ENCODE measurements around the gene COLEC12. TPM values are rescaled to one million over a fixed set of nuclear protein-coding genes. Genes with fewer than 3 reads are reported as not detected.

Gene COLEC12
- total and polyA plus RNA-seq, 10 of the 15 experiments (the other 5 are each of a cell fraction or from before 2014, with no cell fraction given) = 0.04 to 0.05 TPM; not detected in 8

DNA sequence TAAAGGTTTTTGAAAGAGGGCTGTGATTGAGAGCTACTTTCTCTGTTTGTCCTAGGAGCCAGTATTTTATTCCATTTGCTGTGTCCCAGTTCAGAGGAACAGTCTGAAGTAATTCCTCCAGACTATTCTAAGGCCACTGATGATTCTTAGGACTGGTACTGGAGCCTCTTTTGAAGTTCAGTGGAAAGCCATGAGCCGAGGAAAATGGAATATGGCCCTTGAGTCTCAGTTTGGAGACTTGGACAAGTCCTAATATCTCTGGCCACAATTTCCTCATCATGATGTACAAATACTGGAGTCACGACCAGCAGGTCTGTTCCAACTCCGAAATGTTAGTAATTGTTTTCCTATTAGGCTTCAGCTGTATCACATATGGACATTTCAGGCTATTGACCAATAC lies 7.1 kb upstream of the COLEC12 start:
- Histone ChIP-seq H3K27ac (ENCODE audit: control insufficient read depth, insufficient read depth) (no peak overlapping the region), H3K4me2 (ENCODE audit: control insufficient read depth, insufficient read depth) (no peak overlapping the region), H3K4me1 (ENCODE audit: control insufficient read depth, insufficient read depth, low read length) (peaks cover 2% of the 10 kb centered on the region; the same call in 1 of the 2 replicates), H3K9me3 (replicated peaks; ENCODE audit: control insufficient read depth, insufficient read depth, low read length) (no peaks in the 10 kb centered on the region), H2AFZ (ENCODE audit: control insufficient read depth, low read depth, low read length) (no peak overlapping the region), H3K4me3 (no peak overlapping the region), H4K20me1 (ENCODE audit: control insufficient read depth, insufficient read depth) (no peaks in the 10 kb centered on the region), H3K36me3 (ENCODE audit: control insufficient read depth in 2 of 2, insufficient read depth in 2 of 2, low read length in 1 of 2) (no peaks in the 10 kb centered on the region), H3K27me3 (replicated peaks in 1 of 2; ENCODE audit: control insufficient read depth in 2 of 2, insufficient read depth in 2 of 2, low read length in 1 of 2) (0 out of 4 replicates have a peak, but pooled peaks cover 0 to 5% of the 10 kb centered on the region in 2 experiments), H3K9ac (ENCODE audit: control insufficient read depth, insufficient read depth, low read length) (no peak overlapping the region), H3K79me2 (ENCODE audit: control insufficient read depth, insufficient read depth, low read length) (no peaks in the 10 kb centered on the region)
- CTCF ChIA-PET = interaction anchor here (0.8 to 1.8 kb wide), 3 partner anchors 10 to 110 kb away, joined by 3 to 10 read pairs (median 4); no protein-coding TSS in a partner anchor
- FAIRE-seq (no peak), DNase-seq (ENCODE audit: low read depth, low spot score) (no peak), ATAC-seq (no peak)
- in situ Hi-C loops (cut with MboI) (no loop called here), intact Hi-C loops (cut with micrococcal nuclease; ENCODE audit: unreplicated experiment) (no loop called here)
- RAD21 ChIA-PET (ENCODE audit: unreplicated experiment) = interaction anchor here (4.7 kb wide), 1 partner anchor 10 kb away, joined by 31 read pairs; no protein-coding TSS in a partner anchor
- WGBS (ENCODE audit: insufficient coverage, insufficient replicate concordance, low lambda C conversion rate, missing lambda C conversion rate) = 15% methylated on average over 3 of the region's 3 CpGs
- SMC1A ChIA-PET (ENCODE audit: uncharacterized antibody, unreplicated experiment) = interaction anchor here (1.3 to 5.3 kb wide), 3 partner anchors 11 to 17 kb away, joined by 3 to 33 read pairs (median 6); no protein-coding TSS in a partner anchor
- TF ChIP-seq, protein P1, sequence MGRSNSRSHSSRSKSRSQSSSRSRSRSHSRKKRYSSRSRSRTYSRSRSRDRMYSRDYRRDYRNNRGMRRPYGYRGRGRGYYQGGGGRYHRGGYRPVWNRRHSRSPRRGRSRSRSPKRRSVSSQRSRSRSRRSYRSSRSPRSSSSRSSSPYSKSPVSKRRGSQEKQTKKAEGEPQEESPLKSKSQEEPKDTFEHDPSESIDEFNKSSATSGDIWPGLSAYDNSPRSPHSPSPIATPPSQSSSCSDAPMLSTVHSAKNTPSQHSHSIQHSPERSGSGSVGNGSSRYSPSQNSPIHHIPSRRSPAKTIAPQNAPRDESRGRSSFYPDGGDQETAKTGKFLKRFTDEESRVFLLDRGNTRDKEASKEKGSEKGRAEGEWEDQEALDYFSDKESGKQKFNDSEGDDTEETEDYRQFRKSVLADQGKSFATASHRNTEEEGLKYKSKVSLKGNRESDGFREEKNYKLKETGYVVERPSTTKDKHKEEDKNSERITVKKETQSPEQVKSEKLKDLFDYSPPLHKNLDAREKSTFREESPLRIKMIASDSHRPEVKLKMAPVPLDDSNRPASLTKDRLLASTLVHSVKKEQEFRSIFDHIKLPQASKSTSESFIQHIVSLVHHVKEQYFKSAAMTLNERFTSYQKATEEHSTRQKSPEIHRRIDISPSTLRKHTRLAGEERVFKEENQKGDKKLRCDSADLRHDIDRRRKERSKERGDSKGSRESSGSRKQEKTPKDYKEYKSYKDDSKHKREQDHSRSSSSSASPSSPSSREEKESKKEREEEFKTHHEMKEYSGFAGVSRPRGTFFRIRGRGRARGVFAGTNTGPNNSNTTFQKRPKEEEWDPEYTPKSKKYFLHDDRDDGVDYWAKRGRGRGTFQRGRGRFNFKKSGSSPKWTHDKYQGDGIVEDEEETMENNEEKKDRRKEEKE (IDR thresholded peaks at IDR 0.05) = no peak
- POLR2A ChIA-PET = interaction anchor here (1.2 kb wide), 1 partner anchor 11 kb away, joined by 3 read pairs; no protein-coding TSS in a partner anchor
- no TSS peak for BruUV-seq (replicated peaks)

DNA sequence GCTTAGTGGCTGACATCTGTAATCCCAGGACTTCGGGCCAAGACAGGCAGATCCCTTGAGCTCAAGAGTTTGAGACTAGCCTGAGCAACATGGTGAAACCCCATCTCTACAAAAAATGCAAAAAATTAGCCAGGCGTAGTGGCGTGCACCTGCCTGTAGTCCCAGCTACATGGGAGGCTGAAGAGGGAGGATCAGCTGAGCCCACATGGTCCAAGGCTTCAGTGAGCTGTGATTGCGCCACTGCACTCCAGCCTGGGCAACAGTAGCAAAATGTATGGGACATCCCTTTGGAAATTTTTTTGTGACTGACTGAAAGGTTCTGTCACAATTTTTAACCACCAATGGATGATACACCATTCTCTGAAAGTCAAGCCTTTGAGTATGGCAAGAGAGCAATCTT lies 6.3 kb upstream of the COLEC12 start:
- no peak overlapping the region for H3K9ac ChIP-seq (ENCODE audit: control insufficient read depth, insufficient read depth, low read length)
- 0 out of 4 replicates have a peak, but pooled peaks cover 0 to 5% of the 10 kb centered on the region in 2 experiments for H3K27me3 ChIP-seq (replicated peaks in 1 of 2; ENCODE audit: control insufficient read depth in 2 of 2, insufficient read depth in 2 of 2, low read length in 1 of 2)
- no peak overlapping the region for H3K4me3 ChIP-seq
- H3K27ac ChIP-seq (ENCODE audit: control insufficient read depth, insufficient read depth) = no peak overlapping the region
- H3K79me2 ChIP-seq (ENCODE audit: control insufficient read depth, insufficient read depth, low read length) = no peaks in the 10 kb centered on the region
- ATAC-seq = no peak
- H3K36me3 ChIP-seq (ENCODE audit: control insufficient read depth in 2 of 2, insufficient read depth in 2 of 2, low read length in 1 of 2) = no peaks in the 10 kb centered on the region
- peaks cover 2% of the 10 kb centered on the region; the same call in 1 of the 2 replicates for H3K4me1 ChIP-seq (ENCODE audit: control insufficient read depth, insufficient read depth, low read length)
- ChIA-PET CTCF (interaction anchor here (0.9 to 1.8 kb wide), 4 partner anchors 9 to 151 kb away, joined by 4 to 10 read pairs (median 7); partner anchors contain the start of gene TYMS), SMC1A (ENCODE audit: uncharacterized antibody, unreplicated experiment) (interaction anchor here (0.9 to 5.3 kb wide), 5 partner anchors 11 to 18 kb away, joined by 3 to 33 read pairs (median 3); no protein-coding TSS in a partner anchor), RAD21 (ENCODE audit: unreplicated experiment) (interaction anchor here (4.7 kb wide), 1 partner anchor 11 kb away, joined by 31 read pairs; no protein-coding TSS in a partner anchor), POLR2A (interaction anchor here (1.2 kb wide), 1 partner anchor 12 kb away, joined by 3 read pairs; no protein-coding TSS in a partner anchor)
- in situ Hi-C loops (cut with MboI) (no loop called here), intact Hi-C loops (cut with micrococcal nuclease; ENCODE audit: unreplicated experiment) (no loop called here)
- no peaks in the 10 kb centered on the region for H3K9me3 ChIP-seq (replicated peaks; ENCODE audit: control insufficient read depth, insufficient read depth, low read length)
- TF ChIP-seq POLR2AphosphoS2 (IDR thresholded peaks at IDR 0.05; ENCODE audit: low read depth, low read length) (no peak), SUPT20H (IDR thresholded peaks at IDR 0.05; ENCODE audit: borderline replicate concordance, control insufficient read depth, low read depth, low read length) (no peak), ZSCAN29 (IDR thresholded peaks at IDR 0.05) (no peak), ZNF384 (IDR thresholded peaks at IDR 0.05; ENCODE audit: borderline replicate concordance, low read depth, low read length) (no peak), ZNF217 (IDR thresholded peaks at IDR 0.05) (no peak), NRF1 (conservative IDR thresholded peaks at IDR 0.05; ENCODE audit: low read depth, low read length) (no peak), ZZZ3 (IDR thresholded peaks at IDR 0.05; ENCODE audit: control insufficient read depth, insufficient read length, low read depth) (no peak), CHD1 (IDR thresholded peaks at IDR 0.05; ENCODE audit: low read depth, low read length) (no peak)
- TF ChIP-seq, protein P2, sequence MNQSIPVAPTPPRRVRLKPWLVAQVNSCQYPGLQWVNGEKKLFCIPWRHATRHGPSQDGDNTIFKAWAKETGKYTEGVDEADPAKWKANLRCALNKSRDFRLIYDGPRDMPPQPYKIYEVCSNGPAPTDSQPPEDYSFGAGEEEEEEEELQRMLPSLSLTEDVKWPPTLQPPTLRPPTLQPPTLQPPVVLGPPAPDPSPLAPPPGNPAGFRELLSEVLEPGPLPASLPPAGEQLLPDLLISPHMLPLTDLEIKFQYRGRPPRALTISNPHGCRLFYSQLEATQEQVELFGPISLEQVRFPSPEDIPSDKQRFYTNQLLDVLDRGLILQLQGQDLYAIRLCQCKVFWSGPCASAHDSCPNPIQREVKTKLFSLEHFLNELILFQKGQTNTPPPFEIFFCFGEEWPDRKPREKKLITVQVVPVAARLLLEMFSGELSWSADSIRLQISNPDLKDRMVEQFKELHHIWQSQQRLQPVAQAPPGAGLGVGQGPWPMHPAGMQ (IDR thresholded peaks at IDR 0.05; ENCODE audit: borderline replicate concordance) = no peak
- DNase-seq (ENCODE audit: low read depth, low spot score) = no peak
- no peak overlapping the region for H2AFZ ChIP-seq (ENCODE audit: control insufficient read depth, low read depth, low read length)
- WGBS (ENCODE audit: insufficient coverage, insufficient replicate concordance, low lambda C conversion rate, missing lambda C conversion rate) = 37% methylated on average over 4 of the region's 4 CpGs
- H4K20me1 ChIP-seq (ENCODE audit: control insufficient read depth, insufficient read depth) = no peaks in the 10 kb centered on the region
- FAIRE-seq = no peak
- H3K4me2 ChIP-seq (ENCODE audit: control insufficient read depth, insufficient read depth) = no peak overlapping the region
- no TSS peak for BruUV-seq (replicated peaks)

Measured in GM12878 (cell line).